Head of caudate nucleus (tissue), 42 donors: ENCODE results near the gene ALOXE3.

Experiments used
- DNase-seq, 42 donors: peaks; one replicate each; pipeline versions ENCODE4 v3.0.0 to v3.0.0-alpha.2; 2020 to 2021; ENCODE audit warnings: mixed read lengths in 7 of 42
- intact Hi-C: fragments of 100-400 bp; cut with DNase I; formaldehyde crosslinking; loops from one replicate; pipeline ENCODE4 v1.15.0; 2022

The ALOXE3 gene

GRCh38 chr17:8046929-8047768 lies 71.2 kb downstream of the ALOXE3 start:
- intact Hi-C loops: loop anchor here (5.0 to 10.0 kb wide), 2 partner anchors 52 to 185 kb away; no protein-coding TSS in a partner anchor
- no peak for DNase-seq

DNA sequence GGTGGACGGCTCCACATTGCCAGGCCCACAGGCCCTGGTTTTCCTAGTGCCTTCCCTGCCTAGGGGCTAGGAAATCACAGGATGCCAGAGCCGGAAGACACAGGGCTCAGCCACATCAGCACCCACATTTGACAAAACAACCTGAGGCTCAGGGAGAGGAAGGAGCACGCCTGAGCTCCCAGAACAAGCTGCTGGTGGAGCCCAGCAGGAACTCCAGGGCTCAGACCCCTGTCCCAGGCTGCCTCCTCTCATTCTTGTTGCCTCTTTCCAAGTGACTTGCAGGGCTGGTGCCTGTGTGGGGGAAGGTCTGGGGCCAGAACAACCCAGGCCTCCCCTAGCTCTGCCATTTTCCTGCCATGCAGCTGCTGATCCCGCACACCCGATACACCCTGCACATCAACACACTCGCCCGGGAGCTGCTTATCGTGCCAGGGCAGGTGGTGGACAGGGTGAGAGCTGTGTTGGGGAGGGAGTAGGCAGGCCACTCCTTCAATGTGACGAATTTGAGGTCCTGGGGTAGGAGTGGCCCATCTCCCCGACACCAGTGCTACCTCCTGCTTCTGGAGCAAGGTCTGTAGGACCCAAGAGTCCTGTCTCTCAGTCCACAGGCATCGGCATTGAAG lies 71.9 kb downstream of the ALOXE3 start:
- intact Hi-C loops: loop anchor here (5.0 to 10.0 kb wide), 2 partner anchors 52 to 184 kb away; no protein-coding TSS in a partner anchor
- no peak for DNase-seq
